HepG2 (cell line): ENCODE results near the gene EEF1AKMT4. TPM values are rescaled to one million over a fixed set of nuclear protein-coding genes. Genes with fewer than 3 reads are reported as not detected.

Source experiments
- ATAC-seq: fragments of 200-7000 bp; cut with Tn5 transposase; 3 replicates; pipeline ENCODE4 v1.9.1; 2020; ENCODE audit warnings: mild to moderate bottlenecking, moderate library complexity
- BruUV-seq: library from RNA; stranded (reverse); fragments of 400-500 nt; replicated peaks from 2 replicates; lab custom pipeline; 2021; lab: Mats Ljungman, UMichigan
- CTCF ChIA-PET: fragments of 300-600 bp; formaldehyde crosslinking; extraction: SDS; loops from one replicate; lab custom pipeline; 2021; ENCODE audit warnings: low total read pairs, inconsistent platforms, low intra/inter-chr PET ratio; lab: Yijun Ruan, JAX
- POLR2A ChIA-PET: fragments of 350-600 bp; sonication (Branson Sonifier 250); formaldehyde crosslinking; loops from one replicate; lab custom pipeline; 2020; ENCODE audit warnings: antibody characterized with exemption, inconsistent platforms; lab: Yijun Ruan, JAX
- DNase-seq: peaks from one replicate; pipeline ENCODE4 v3.0.0-alpha.2; 2015; ENCODE audit warnings: low spot score
- FAIRE-seq: peaks from 3 replicates; lab custom pipeline; 2011; peaks lifted over from hg19 to GRCh38; lab: Jason Lieb, UNC
- H2AFZ ChIP-seq: one replicate; pipeline ENCODE4 v1.6.1; 2011; ENCODE audit warnings: low read length, inconsistent platforms
- H3K27ac ChIP-seq: fragments of 300-600 bp; 3 replicates; pipeline ENCODE4 v1.8.0; 2011; ENCODE audit warnings: mixed run types, mild to moderate bottlenecking, mixed read lengths, low read length, inconsistent platforms; ENCODE audit not compliant: insufficient read depth; ENCODE audit errors: extremely low read length
- H3K27me3 ChIP-seq, 2 experiments: fragments of 200-600 bp in 1 of 2; 2 replicates in 1 of 2; 3 replicates in 1 of 2; pipeline versions ENCODE4 v1.6.0 to v1.8.0; 2011; ENCODE audit warnings: low read length in 2 of 2, mild to moderate bottlenecking in 2 of 2, moderate library complexity in 2 of 2, inconsistent platforms in 1 of 2; ENCODE audit not compliant: insufficient read depth in 2 of 2, control insufficient read depth in 1 of 2
- H3K36me3 ChIP-seq, 2 experiments: fragments of 200-600 bp in 1 of 2; replicated peaks in 1 of 2; 2 replicates in 1 of 2; 3 replicates in 1 of 2; pipeline versions ENCODE4 v1.5.1 to v1.8.0; 2011; ENCODE audit warnings: low read length in 2 of 2, inconsistent platforms in 1 of 2; ENCODE audit not compliant: insufficient read depth in 2 of 2, control insufficient read depth in 1 of 2
- H3K4me1 ChIP-seq: 2 replicates; pipeline ENCODE4 v1.5.1; 2012; ENCODE audit warnings: low read length, inconsistent platforms; ENCODE audit not compliant: insufficient read depth
- H3K4me2 ChIP-seq: 2 replicates; pipeline ENCODE4 v1.6.0; 2011; ENCODE audit warnings: low read depth, low read length, inconsistent platforms
- H3K4me3 ChIP-seq, 3 experiments: fragments of 200-600 bp in 1 of 3; sonication (generic), shearing (Covaris generic) in 1 of 3; replicated peaks in 1 of 3; 2 replicates each; pipeline ENCODE4 v1.5.1; 2011 to 2016; ENCODE audit warnings: low read length in 3 of 3, inconsistent platforms in 2 of 3, low read depth in 2 of 3, mild to moderate bottlenecking in 2 of 3, control low read depth in 1 of 3, mixed read lengths in 1 of 3; ENCODE audit not compliant: insufficient read depth in 1 of 3
- H3K79me2 ChIP-seq: one replicate; pipeline ENCODE4 v1.6.1; 2011; ENCODE audit warnings: low read length, inconsistent platforms; ENCODE audit not compliant: insufficient read depth
- H3K9ac ChIP-seq: 2 replicates; pipeline ENCODE4 v1.6.0; 2011; ENCODE audit warnings: mild to moderate bottlenecking, low read depth, low read length, inconsistent platforms; ENCODE audit not compliant: insufficient read depth
- H3K9me3 ChIP-seq: 2 replicates; pipeline ENCODE4 v1.5.1; 2012; ENCODE audit warnings: mild to moderate bottlenecking, low read length
- H4K20me1 ChIP-seq: 2 replicates; pipeline ENCODE4 v1.6.0; 2011; ENCODE audit warnings: inconsistent platforms, mild to moderate bottlenecking, low read length, moderate library complexity; ENCODE audit not compliant: insufficient read depth
- CCAR2 ChIP-seq: fragments of 200-400 bp; formaldehyde crosslinking; optimal IDR thresholded peaks from 2 replicates; pipeline ENCODE3; 2018; ENCODE audit warnings: low read depth, mild to moderate bottlenecking, low read length, moderate library complexity
- CEBPG ChIP-seq: IDR thresholded peaks from 2 replicates; pipeline ENCODE4 v1.6.1; 2016
- DMTF1 ChIP-seq: sonication (generic); formaldehyde crosslinking; IDR thresholded peaks from 2 replicates; pipeline ENCODE4 v1.4.0; 2020; ENCODE audit warnings: mild to moderate bottlenecking, missing genetic modification reagents
- FOSL2 ChIP-seq: sonication (generic); formaldehyde crosslinking; IDR thresholded peaks from 2 replicates; pipeline ENCODE4 v1.4.0; 2020; ENCODE audit warnings: missing genetic modification reagents
- MTA1 ChIP-seq: sonication (generic); formaldehyde crosslinking; IDR thresholded peaks from 2 replicates; pipeline ENCODE4 v1.4.0; 2020; ENCODE audit warnings: missing genetic modification reagents, mild to moderate bottlenecking, borderline replicate concordance
- SAP130 ChIP-seq: IDR thresholded peaks from 2 replicates; pipeline ENCODE4 v1.6.1; 2016; ENCODE audit warnings: low read depth
- ZNF614 ChIP-seq: IDR thresholded peaks from 2 replicates; pipeline ENCODE4 v1.6.1; 2018; ENCODE audit warnings: missing biosample characterization, missing genetic modification reagents, inconsistent platforms, borderline replicate concordance
- ZNF800 ChIP-seq: sonication (generic); formaldehyde crosslinking; IDR thresholded peaks from 2 replicates; pipeline ENCODE4 v1.4.0; 2020; ENCODE audit warnings: missing genetic modification reagents
- whole genome bisulfite sequencing: methylation state at CpG from one replicate; pipeline ENCODE4 v1.1.6; 2017; ENCODE audit warnings: low lambda C conversion rate; 5-methylcytosine and 5-hydroxymethylcytosine counted together
- in situ Hi-C: cut with HindIII; loops from 2 replicates; pipeline ENCODE4 v1.10.0; 2017; ENCODE audit warnings: low pct_unique_long_range_greater_than_20kb; ENCODE audit not compliant: extremely low pct_ligation_motif_present
- intact Hi-C: fragments of 100-400 bp; cut with micrococcal nuclease; formaldehyde crosslinking; loops from one replicate; pipeline ENCODE4 v1.10.0; 2022; ENCODE audit not compliant: unreplicated experiment
- polyA plus RNA-seq, 8 experiments: library from polyadenylated mRNA; depleted of rRNA in 3 of 8; stranded (reverse) in 7 of 8; unstranded in 1 of 8; fragments of >200 nt; fragmentation: Illumina TruSeq in 4 of 8; extraction: Trizol in 4 of 8; gene quantifications; 2 replicates each; pipeline versions ENCODE4 v1.2.1 to v1.2.3, GENCODE V29; 2011 to 2016; ENCODE audit warnings: low read depth in 4 of 8, missing spikeins in 1 of 8, mixed read lengths in 1 of 8; ENCODE audit not compliant: insufficient read depth in 1 of 8
- total RNA-seq, 5 experiments: library from RNA; depleted of rRNA; stranded (reverse); fragments of >200 nt; fragmentation: Illumina TruSeq; extraction: Trizol; gene quantifications; 2 replicates each; pipeline ENCODE4 v1.2.3, GENCODE V29; 2016; ENCODE audit warnings: low read depth in 1 of 5
- TF ChIP-seq, protein P1 (sequence below): sonication (generic); formaldehyde crosslinking; IDR thresholded peaks from 2 replicates; pipeline ENCODE4 v1.5.0; 2020; ENCODE audit warnings: mild to moderate bottlenecking, missing genetic modification reagents, borderline replicate concordance

The EEF1AKMT4 gene
- total and polyA plus RNA-seq, 2 of the 13 experiments (the other 11 are each of a cell fraction or from before 2014, with no cell fraction given) = 13.1 to 15.8 TPM

DNA sequence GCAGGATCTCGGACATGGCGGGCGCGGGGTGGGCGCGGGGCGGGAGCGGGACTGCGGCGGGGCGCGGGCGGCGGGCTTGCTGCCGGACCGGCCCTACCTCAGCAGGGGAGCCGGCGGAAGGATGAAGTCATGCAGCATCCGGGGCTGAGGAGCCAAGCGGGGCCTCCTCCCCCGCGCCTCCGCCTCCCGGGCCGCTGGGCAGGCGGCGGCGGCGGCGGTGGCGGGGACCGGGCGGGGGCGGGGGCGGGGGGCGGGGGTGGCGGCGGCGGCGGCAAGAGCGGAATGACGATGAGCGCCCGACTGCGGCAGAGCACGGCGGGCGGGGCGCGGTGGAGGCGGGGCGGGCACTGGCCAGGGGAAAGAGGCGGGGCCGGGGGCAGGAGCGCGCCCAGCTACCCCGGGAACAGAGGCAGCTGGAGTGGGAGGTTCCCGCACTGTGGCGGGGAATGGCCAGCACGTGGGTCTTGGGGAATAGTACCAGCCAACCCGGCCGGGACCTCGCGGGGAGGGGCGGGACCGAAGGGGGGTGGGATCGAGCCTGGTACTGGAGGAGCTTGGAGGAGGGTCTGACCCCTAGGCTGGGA is 11.9 kb downstream of the EEF1AKMT4 start, which contains the start of gene CAMK2N2 (continued):
- TF ChIP-seq, protein P1, sequence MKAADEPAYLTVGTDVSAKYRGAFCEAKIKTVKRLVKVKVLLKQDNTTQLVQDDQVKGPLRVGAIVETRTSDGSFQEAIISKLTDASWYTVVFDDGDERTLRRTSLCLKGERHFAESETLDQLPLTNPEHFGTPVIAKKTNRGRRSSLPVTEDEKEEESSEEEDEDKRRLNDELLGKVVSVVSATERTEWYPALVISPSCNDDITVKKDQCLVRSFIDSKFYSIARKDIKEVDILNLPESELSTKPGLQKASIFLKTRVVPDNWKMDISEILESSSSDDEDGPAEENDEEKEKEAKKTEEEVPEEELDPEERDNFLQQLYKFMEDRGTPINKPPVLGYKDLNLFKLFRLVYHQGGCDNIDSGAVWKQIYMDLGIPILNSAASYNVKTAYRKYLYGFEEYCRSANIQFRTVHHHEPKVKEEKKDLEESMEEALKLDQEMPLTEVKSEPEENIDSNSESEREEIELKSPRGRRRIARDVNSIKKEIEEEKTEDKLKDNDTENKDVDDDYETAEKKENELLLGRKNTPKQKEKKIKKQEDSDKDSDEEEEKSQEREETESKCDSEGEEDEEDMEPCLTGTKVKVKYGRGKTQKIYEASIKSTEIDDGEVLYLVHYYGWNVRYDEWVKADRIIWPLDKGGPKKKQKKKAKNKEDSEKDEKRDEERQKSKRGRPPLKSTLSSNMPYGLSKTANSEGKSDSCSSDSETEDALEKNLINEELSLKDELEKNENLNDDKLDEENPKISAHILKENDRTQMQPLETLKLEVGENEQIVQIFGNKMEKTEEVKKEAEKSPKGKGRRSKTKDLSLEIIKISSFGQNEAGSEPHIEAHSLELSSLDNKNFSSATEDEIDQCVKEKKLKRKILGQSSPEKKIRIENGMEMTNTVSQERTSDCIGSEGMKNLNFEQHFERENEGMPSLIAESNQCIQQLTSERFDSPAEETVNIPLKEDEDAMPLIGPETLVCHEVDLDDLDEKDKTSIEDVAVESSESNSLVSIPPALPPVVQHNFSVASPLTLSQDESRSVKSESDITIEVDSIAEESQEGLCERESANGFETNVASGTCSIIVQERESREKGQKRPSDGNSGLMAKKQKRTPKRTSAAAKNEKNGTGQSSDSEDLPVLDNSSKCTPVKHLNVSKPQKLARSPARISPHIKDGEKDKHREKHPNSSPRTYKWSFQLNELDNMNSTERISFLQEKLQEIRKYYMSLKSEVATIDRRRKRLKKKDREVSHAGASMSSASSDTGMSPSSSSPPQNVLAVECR = no peak

- ATAC-seq (peak; percentile 44), FAIRE-seq (no peak), DNase-seq (no peak)
- no peak overlapping the region for H3K9ac ChIP-seq
- intact Hi-C loops (loop anchor here (1.0 to 2.0 kb wide), 2 partner anchors 23 to 37 kb away; partner anchors contain the start of gene PSMD2), in situ Hi-C loops (no loop called here)
- H3K4me1 ChIP-seq = peaks cover 24% of the 10 kb centered on the region
- H3K27ac ChIP-seq = no peak overlapping the region
- ChIA-PET POLR2A (interaction anchor here (1.0 to 1.5 kb wide), 2 partner anchors 12 to 21 kb away, joined by 4 read pairs; partner anchors contain the start of gene EEF1AKMT4), CTCF (no interaction called here)
- H3K79me2 ChIP-seq = no peaks in the 10 kb centered on the region
- no TSS peak for BruUV-seq
- H4K20me1 ChIP-seq = peaks cover 12% of the 10 kb centered on the region; the same call in 1 of the 2 replicates
- peaks cover 3 to 27% of the 10 kb centered on the region in 2 experiments for H3K27me3 ChIP-seq
- H3K36me3 ChIP-seq = 0 out of 5 replicates have a peak, but pooled peaks cover 0 to 1% of the 10 kb centered on the region in 2 experiments
- H3K4me2 ChIP-seq = peak overlapping the region; percentile 92
- no peaks in the 10 kb centered on the region for H3K9me3 ChIP-seq
- H2AFZ ChIP-seq = no peak overlapping the region
- 6% methylated on average over 27 of the region's 66 CpGs for WGBS
- peak overlapping the region; percentile 18 to 73 (median 50) for H3K4me3 ChIP-seq
- TF ChIP-seq SAP130 (CRISPR knock-in tag) = peak; percentile 3; the same call in 1 of the 2 replicates
- TF ChIP-seq CCAR2 = no peak
- no peak for TF ChIP-seq ZNF614 (CRISPR knock-in tag)
- TF ChIP-seq CEBPG (CRISPR knock-in tag) = peak; percentile 71
- 0 out of 2 replicates have a peak, but pooled peaks have one; percentile 7 for TF ChIP-seq FOSL2
- TF ChIP-seq ZNF800 (CRISPR knock-in tag) = peak; percentile 83
- peak; percentile 14; the same call in 1 of the 2 replicates for TF ChIP-seq MTA1 (CRISPR knock-in tag)
- no peak for TF ChIP-seq DMTF1 (CRISPR knock-in tag)
These were observed 12.6 kb downstream of the EEF1AKMT4 start for GRCh38 chr3:184261854-184262763.
